ENCODE results near the gene HOOK2. TPM values are rescaled to one million over a fixed set of nuclear protein-coding genes. Genes with fewer than 3 reads are reported as not detected.

HOOK2 gene
- total and polyA plus RNA-seq, 2 of the 8 experiments (the other 6 are each of a cell fraction or from before 2014, with no cell fraction given) = 23.8 to 63.2 TPM

GRCh38 chr19:12787458-12787857 lies 12.1 kb upstream of the HOOK2 start:
- Histone ChIP-seq H3K79me1 (ENCODE audit: low read depth, low read length) (no peaks in the 10 kb centered on the region; the same call in 1 of the 2 replicates), H2BK20ac (ENCODE audit: low read length) (no peak overlapping the region), H3K4me1 (replicated peaks in 1 of 4; ENCODE audit: control insufficient read depth in 3 of 4, insufficient read depth in 4 of 4, low read length in 3 of 4) (peaks cover 16 to 43% (median 24%) of the 10 kb centered on the region in 4 experiments), H4K91ac (replicated peaks; ENCODE audit: insufficient read length, low read length) (no peak overlapping the region), H3K4ac (replicated peaks; ENCODE audit: insufficient read length, low read depth, low read length) (no peak overlapping the region), H3K56ac (replicated peaks; ENCODE audit: insufficient read length, low read depth, low read length) (no peak overlapping the region), H3K23me2 (ENCODE audit: low read depth, low read length) (peaks cover 31% of the 10 kb centered on the region; the same call in 1 of the 2 replicates), H3K79me2 (ENCODE audit: control insufficient read depth in 1 of 2, insufficient read depth in 2 of 2, low read length in 2 of 2) (no peaks in the 10 kb centered on the region), H2BK5ac (ENCODE audit: low read depth, low read length) (no peak overlapping the region), H4K5ac (ENCODE audit: insufficient read length, low read depth, low read length) (no peak overlapping the region), H3K4me2 (ENCODE audit: insufficient read depth in 1 of 2, low read depth in 2 of 2, low read length in 2 of 2) (no peak overlapping the region), H3K4me3 (ENCODE audit: extremely low read depth in 1 of 4, insufficient read depth in 2 of 4, low read depth in 3 of 4, low read length in 4 of 4) (no peak overlapping the region), H3K9ac (replicated peaks in 1 of 4; ENCODE audit: extremely low read depth in 1 of 4, low read depth in 3 of 4, low read length in 3 of 4) (no peak overlapping the region), H3K36me3 (ENCODE audit: control insufficient read depth in 2 of 4, insufficient read depth in 4 of 4, low read length in 3 of 4) (no peaks in the 10 kb centered on the region), H2AK5ac (ENCODE audit: low read depth, low read length) (no peak overlapping the region; the same call in 1 of the 2 replicates), H3K23ac (ENCODE audit: insufficient read length) (no peak overlapping the region), H3K14ac (ENCODE audit: insufficient read length) (no peak overlapping the region), H3K9me3 (ENCODE audit: insufficient read depth in 2 of 2, low read depth in 1 of 2, low read length in 1 of 2) (no peaks in the 10 kb centered on the region), H4K20me1 (replicated peaks in 1 of 2; ENCODE audit: control insufficient read depth in 1 of 2, insufficient read depth in 2 of 2, low read length in 2 of 2) (peaks cover 0 to 1% of the 10 kb centered on the region in 2 experiments), H3K27ac (ENCODE audit: low read depth, low read length) (no peak overlapping the region), H2BK12ac (ENCODE audit: low read depth, low read length) (no peak overlapping the region), H3K27me3 (replicated peaks in 1 of 4; ENCODE audit: control insufficient read depth in 3 of 4, extremely low read depth in 1 of 4, insufficient read depth in 3 of 4, low read length in 3 of 4) (peaks cover 0 to 16% (median 11%) of the 10 kb centered on the region in 4 experiments; a peak in 5 of 7 replicates), H2BK120ac (replicated peaks; ENCODE audit: low read depth, low read length) (no peak overlapping the region), H2AFZ (ENCODE audit: low read length) (no peak overlapping the region), H3K18ac (ENCODE audit: extremely low read depth, low read length) (no peak overlapping the region), H2BK15ac (ENCODE audit: low read length) (no peak overlapping the region), H4K8ac (ENCODE audit: extremely low read depth, insufficient read depth, low read length) (no peak overlapping the region)
- POLR2A ChIA-PET (ENCODE audit: partially characterized antibody) = interaction anchor here (0.6 to 3.5 kb wide), 8 partner anchors 9 to 719 kb away, joined by 3 to 33 read pairs (median 5); partner anchors contain the start of genes GET3, HOOK2 and RNASEH2A
- no peak for TF ChIP-seq KDM4A (IDR thresholded peaks at IDR 0.05; ENCODE audit: low read depth, low read length, severe bottlenecking)
- no peak for TF ChIP-seq SIX5 (IDR thresholded peaks at IDR 0.05; ENCODE audit: low read depth, low read length)
- TF ChIP-seq HDAC6 (IDR thresholded peaks at IDR 0.05; ENCODE audit: low read depth, low read length) = no peak
- 91% methylated on average over 10 of the region's 10 CpGs; no CpG with 5 or more reads in 1 of the 2 experiments for WGBS, 2 experiments (ENCODE audit: extremely low coverage in 1 of 2, insufficient coverage in 1 of 2, insufficient read length in 1 of 2, insufficient replicate concordance in 2 of 2, low coverage in 1 of 2, low lambda C conversion rate in 2 of 2, missing lambda C conversion rate in 1 of 2)
- CTCF ChIA-PET (ENCODE audit: partially characterized antibody) = interaction anchor here (0.7 to 4.5 kb wide), 5 partner anchors 9 to 27 kb away, joined by 3 to 39 read pairs (median 14); partner anchors contain the start of genes PRDX2 and THSD8
- no peak for DNase-seq (ENCODE audit: low read depth in 1 of 2, low spot score in 2 of 2)
- no peak for FAIRE-seq
